HG02798 (cell line): Measurements from ENCODE around the gene PCK1.

ENCODE experiments used
- ATAC-seq: cut with Tn5 transposase; IDR thresholded peaks from one replicate; pipeline ENCODE4 v1.9.1; 2021; ENCODE audit warnings: mild to moderate bottlenecking; ENCODE audit not compliant: unreplicated experiment, poor library complexity

Gene PCK1

GRCh38 chr20:57558614-57559288 lies 2.2 kb upstream of the PCK1 start:
- no peak for ATAC-seq

GRCh38 chr20:57559289-57559634 lies 1.6 kb upstream of the PCK1 start:
- ATAC-seq: no peak

GRCh38 chr20:57559658-57560553 lies 1.0 kb upstream of the PCK1 start:
- ATAC-seq: no peak

GRCh38 chr20:57561356-57562279 lies 708 bp downstream of the PCK1 start:
- ATAC-seq: no peak

- ATAC-seq: no peak
Measured at GRCh38 chr20:57562541-57563465, 1.9 kb downstream of the PCK1 start.

- ATAC-seq: no peak
Measured at GRCh38 chr20:57563522-57563921, 2.6 kb downstream of the PCK1 start.

- ATAC-seq: no peak
Measured at GRCh38 chr20:57564180-57564802, 3.4 kb downstream of the PCK1 start.

- ATAC-seq: no peak
Measured at GRCh38 chr20:57564951-57565642, 4.2 kb downstream of the PCK1 start.

GRCh38 chr20:57566399-57566798 lies 5.5 kb downstream of the PCK1 start:
- ATAC-seq: no peak

- ATAC-seq: no peak
Measured at GRCh38 chr20:57566803-57567459, 6.0 kb downstream of the PCK1 start.

- ATAC-seq: no peak
Measured at GRCh38 chr20:57567471-57568079, 6.7 kb downstream of the PCK1 start.

GRCh38 chr20:57568088-57568896 lies 7.4 kb downstream of the PCK1 start:
- no peak for ATAC-seq

GRCh38 chr20:57568960-57569359 lies 8.1 kb downstream of the PCK1 start:
- no peak for ATAC-seq

GRCh38 chr20:57570145-57570850 lies 9.4 kb downstream of the PCK1 start:
- no peak for ATAC-seq

GRCh38 chr20:57570920-57571319 lies 10.0 kb downstream of the PCK1 start:
- ATAC-seq: no peak

- ATAC-seq: no peak
Measured at GRCh38 chr20:57571782-57572416, 11.0 kb downstream of the PCK1 start.
